Anterior cingulate cortex (tissue), 58 donors: ENCODE results near the gene CDK14.

Experiments used
- DNase-seq, 58 donors: peaks; one replicate each; lab custom pipeline; 2025; lab: John Stamatoyannopoulos, UW

CDK14 gene

DNA sequence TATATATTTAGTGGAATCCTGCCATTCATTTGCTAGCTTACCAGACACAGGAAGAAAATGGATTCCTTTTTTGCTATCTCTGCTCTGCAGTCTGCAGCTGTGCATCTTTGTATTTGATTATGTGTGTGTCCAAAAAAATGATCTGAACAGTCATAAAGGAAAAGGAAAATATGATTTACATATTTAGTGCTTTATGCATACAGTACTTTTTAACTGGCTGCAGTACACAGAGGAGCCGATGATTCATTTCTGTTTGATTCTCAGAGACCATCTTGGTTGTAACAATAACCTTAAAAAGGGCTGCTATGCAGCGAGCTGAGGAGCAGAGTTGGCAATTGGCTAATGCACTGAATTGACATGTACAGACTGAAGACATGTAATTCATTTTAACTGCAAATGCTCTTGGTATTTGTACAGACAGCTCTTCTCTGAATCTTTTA, 516.8 kb downstream of the CDK14 start:
- DNase-seq: no peak

GRCh38 chr7:91114232-91114631, 518.1 kb downstream of the CDK14 start:
- DNase-seq: no peak

DNA sequence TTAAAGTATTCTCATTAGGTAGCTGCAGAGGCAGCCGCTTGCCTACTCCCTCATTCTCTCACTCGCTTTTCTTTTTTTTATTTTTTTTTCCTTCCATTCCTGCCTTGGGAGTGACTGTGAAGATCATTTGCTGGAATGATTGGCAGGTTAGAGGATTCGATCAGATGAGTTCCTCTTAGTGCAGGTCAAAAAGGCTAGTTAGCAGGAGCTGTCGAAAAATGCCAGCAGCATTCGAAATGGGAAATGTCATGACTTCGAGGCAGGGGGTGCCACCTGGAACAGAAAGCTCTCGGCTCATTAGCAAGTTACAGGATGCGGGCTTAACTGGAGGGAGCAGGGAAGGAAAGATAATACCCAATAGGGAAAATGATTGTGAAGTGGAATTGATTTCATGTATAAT, 530.6 kb downstream of the CDK14 start:
- DNase-seq: no peak

DNA sequence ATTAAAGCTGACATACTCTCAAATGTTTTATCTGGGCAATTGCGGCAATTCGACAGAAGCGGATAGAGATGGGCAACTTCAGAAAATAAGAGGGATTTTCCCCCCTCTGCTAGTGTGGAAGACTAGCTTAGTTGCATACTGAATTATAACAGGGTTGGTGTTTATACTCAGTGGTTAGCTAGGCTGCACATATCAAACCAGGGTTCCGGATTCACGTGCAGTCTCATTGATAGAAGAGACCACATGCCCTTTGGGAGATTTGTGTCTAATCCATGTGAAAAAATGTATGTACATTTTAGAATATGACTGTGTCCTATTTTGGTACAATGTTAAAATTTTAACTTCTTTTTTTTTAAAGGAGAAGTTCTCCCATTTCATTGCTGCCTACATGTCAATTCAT, 531.2 kb downstream of the CDK14 start:
- DNase-seq: no peak

DNA sequence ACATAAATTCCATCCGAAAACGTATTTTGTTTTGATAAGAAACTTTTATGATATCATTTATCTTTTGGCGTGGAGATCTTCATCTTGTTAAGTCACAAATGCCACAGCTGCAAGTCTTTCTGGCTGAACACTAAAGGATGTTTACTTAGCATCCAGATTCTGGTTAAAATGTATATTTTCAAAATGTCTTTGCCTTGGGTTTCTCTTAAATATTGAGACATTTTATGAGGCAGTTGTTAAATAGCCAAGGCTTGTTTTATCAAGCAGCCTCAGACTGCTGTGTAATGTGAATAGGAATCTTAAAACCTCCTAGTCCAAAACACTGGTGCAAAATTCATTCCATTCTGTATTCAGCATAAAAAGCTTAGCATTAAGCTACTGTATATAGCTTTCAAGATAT, 531.8 kb downstream of the CDK14 start:
- no peak for DNase-seq

- no peak for DNase-seq
Measured at GRCh38 chr7:91128683-91129348, 532.7 kb downstream of the CDK14 start.

DNA sequence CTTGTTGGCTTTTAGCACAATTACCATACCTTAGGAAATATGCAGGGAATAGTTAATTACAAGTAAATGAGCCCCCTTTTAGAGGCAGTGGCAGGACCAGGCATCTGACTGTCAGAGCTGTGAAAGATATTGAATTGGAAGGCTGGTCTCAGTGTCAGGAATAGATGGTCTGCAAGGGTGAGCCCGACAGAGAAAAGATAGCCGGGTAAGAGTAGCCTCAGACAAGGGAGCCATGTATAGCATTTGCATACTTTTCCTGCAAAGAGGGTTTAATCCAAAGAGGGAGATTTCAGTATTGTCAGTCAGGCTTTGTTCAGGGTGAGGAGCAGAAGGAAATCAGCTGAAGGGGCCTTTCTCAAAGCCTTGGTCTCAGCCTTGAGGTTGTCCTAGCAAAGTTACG, 539.2 kb downstream of the CDK14 start:
- no peak for DNase-seq

DNA sequence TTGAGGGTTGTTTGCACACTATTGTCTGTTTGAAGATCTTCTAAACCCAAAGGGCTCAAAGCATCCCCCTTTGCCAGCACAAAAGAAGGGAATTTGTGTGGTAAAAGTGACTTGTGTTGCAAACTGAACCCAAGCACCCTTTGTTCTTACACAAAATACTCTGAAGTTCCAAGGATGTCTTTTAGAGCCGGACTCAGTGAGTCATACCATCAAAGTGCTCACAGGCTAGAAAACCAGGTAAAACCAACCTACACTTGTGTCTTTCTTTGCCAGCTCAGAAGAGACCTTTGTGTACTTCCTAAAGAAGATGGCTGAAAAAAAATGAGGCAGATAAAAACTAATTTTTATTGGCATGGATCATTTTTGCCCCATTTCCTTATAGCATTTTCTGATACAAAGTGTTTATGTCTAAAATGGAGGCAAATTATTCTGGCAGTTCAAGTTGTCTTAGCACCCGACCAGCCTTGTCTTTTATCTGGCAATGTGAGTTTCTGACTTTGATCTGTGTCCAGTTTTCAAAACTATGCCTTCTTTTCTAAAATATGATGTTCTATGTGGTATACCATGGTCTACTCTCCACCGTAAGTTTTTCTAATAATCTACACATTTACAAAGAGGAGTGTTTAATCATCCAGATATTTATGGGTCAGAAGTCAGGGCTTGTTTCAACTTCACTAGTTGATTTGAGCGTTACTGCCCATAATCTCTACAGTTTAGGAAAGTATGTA, 539.7 kb downstream of the CDK14 start:
- DNase-seq: no peak

- DNase-seq: no peak
Measured at GRCh38 chr7:91137153-91137787, 541.1 kb downstream of the CDK14 start.

DNA sequence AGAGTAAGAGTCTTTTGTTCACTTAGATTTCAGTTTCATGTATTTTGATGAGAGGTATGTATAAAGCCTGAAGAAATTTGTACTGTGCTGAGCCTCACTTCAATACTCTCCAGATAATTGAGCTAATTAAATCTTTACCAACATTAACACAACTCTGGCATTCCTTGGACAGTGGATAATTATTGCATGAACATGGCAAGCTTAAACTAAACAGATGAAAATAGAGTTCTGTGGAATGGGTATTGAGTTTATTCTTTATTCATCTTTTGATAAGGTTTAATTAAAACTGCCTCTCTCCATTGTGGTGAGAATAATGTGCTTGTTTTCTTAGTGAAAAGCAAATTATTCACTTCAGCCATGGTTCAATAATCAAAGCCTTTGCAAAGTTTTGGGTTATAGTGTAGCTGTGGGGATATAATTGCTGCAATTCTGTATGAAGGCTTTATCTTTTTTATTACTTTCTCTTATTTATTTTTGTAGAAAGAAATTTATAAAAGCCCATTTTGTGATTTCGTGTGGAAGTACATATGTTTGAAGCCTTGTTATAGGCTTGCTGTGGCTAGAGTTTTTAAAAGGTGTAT, 541.8 kb downstream of the CDK14 start:
- no peak for DNase-seq

DNA sequence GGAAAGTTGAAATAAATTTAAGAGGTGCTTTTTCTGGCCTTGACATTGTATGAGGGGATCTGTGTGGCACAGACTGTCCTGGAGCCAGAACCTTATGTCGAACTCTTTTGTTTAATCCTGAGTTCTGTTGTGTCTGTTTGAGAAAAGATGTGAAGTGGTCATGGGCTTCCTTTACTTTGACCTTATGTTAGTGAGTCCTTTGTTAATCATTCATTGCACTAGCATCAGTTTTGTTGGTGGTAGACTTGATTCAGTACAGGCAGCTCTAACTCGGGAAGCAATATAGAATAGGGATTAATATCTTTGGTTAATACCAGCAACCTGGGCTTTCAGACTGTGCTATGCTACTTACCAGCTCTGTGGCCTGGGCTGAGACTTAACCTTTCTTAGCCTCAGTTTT, 544.2 kb downstream of the CDK14 start:
- no peak for DNase-seq

GRCh38 chr7:91140982-91141381, 544.9 kb downstream of the CDK14 start:
- DNase-seq: no peak

DNA sequence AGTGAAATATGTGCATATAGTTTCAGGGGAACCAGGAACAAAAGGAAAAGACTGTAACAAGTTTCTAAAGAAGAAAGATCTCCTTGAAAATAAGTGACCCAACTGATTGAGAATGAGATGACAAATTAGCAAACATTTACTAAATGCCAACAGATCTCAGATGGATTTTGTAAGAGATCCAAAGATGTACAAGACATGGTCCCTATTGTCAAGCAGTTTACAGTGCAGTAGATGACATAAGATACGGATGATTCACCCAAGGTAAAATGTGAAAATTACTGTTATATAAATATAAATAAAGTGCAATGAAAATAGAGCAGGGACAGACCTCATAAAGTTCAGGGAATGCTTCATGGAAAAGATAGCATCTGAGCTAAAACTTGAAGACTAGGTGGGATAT, 546.6 kb downstream of the CDK14 start:
- DNase-seq: no peak

DNA sequence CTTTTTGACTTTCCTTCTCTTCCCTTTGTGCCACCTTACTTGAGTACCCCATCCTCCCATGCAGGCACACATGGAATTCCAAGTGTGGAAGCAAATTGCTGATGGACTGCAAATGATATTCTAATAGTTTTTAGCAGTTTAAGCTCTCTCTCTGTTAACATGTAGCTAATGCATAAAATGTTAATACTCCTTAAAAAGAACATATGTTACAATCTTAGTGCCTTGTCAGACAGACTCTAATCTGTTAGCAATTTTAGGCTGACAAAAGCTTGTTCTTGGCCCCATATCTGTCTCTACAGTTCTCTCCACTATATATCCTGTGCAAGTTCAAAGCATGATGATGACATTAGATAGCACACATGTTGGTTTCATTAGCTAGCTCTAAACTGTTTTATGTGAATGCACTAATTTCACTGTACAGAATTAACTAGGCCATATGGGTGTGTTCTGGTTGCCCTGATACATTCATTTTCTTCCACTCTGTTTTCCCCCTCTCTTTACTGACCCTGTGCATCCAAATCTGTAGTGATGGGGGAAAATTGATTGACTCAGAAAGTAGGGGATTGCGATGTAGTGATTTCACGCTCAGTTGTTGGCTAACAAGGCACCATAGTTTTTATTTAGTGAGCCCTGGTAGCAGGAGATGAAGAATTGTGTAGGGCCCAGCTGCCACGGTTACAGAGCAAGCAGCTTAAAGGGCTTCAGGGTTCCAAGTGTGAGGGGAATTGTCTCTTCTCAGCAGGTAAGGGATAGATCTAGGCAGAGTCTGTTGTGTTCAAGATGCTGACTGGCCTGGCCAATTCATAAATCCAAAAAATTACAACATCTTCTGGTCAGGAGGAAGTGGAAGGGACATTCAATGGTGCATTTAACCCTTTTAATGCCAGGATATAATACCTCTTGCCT, 553.5 kb downstream of the CDK14 start:
- no peak for DNase-seq

- DNase-seq: peak in 1 of 58 donors; percentile 3
Measured at GRCh38 chr7:91151916-91152315, 555.8 kb downstream of the CDK14 start.

DNA sequence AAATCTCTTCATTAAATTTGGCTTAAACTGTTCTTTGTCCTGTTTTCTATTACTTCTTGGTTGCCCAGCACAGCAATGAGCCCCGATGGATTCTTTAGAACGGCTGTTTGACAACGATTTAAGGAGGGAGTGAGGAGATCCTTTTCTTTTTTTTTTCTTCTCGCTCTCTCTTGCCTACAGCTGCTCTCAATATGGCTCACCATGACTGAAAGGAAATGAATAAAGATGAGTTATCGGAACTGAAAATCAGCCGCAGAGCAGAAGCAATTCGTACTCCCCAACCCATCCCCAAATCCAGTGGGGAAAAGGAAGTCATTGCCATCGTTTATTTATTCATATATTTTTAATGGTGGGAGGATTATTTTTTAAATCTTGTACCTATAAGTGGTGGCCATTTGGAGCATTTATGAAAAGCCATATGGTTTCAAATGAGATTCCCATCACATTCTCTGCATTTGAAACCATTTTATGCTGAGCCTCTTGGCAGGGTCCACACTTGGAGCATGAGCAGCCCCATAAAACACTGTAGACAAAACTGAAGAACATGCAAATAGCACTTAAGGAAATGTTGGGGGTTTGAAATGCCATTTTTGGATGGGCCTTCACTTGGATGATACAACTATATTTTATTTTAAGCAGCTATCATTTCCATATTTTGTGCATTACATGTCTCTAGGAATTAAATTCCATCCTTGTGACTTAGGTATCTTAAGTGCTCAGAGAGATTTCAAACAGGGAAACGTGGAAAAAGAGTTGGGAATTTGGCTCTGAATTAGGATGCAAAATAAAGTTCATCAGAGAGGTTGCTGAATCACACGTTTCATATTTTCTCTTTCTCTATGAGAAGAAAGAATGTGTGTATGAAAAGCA, 560.4 kb downstream of the CDK14 start:
- peak in 3 of 58 donors; percentile 1 to 29 (median 3) for DNase-seq

GRCh38 chr7:91157579-91158320, 561.6 kb downstream of the CDK14 start:
- no peak for DNase-seq

DNA sequence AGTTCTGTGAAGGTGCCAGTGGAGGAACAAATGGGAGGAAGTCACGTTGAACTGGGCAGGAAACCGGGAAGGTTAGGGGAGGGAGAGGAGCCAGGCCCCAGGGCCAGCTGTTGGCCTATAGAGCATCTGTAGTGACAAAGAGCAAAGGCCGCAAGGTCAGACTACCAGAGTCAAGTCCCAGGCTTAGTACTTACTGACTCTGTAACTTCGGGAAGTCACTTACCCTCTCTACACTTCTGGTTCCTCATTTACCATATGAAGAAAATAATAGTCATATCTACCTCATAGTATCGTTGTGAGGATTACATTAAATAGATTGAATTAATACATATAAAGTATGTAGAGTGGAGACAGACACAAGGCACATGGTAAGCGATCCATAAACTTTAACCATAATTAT, 566.3 kb downstream of the CDK14 start:
- no peak for DNase-seq

- DNase-seq: no peak
Measured at GRCh38 chr7:91164506-91164905, 568.4 kb downstream of the CDK14 start.
